Activated CD4-positive, alpha-beta T cell treated with anti-CD3 and anti-CD28 coated beads, Interleukin-2, amount 10 ng/mL, durations not matched to agents 7 days and 5 days (primary cell): ENCODE data around the gene TPSG1. TPM values are rescaled to one million over a fixed set of nuclear protein-coding genes. Genes with fewer than 3 reads are reported as not detected.
"Not testable (repeated sequence)": the region's sequence is repeated elsewhere in the genome, so short reads cannot be mapped to it uniquely, and the experiment has no call there.

Experiments
- CTCF ChIA-PET: fragments of 350-600 bp; sonication (Branson Sonifier 250); formaldehyde crosslinking; loops from one replicate; lab custom pipeline; 2021; ENCODE audit warnings: antibody characterized with exemption; lab: Charles Lee
- POLR2A ChIA-PET: fragments of 350-600 bp; sonication (Branson Sonifier 250); formaldehyde crosslinking; loops from one replicate; lab custom pipeline; 2021; ENCODE audit warnings: antibody characterized with exemption; lab: Charles Lee
- DNase-seq: peaks from one replicate; pipeline ENCODE4 v3.0.0-alpha.2; 2020
- H3K27ac Mint-ChIP-seq: one replicate; pipeline ENCODE4 v1.8.0; 2021; ENCODE audit warnings: mild to moderate bottlenecking, moderate library complexity, mixed read lengths
- H3K27me3 Mint-ChIP-seq: one replicate; pipeline ENCODE4 v1.8.0; 2021; ENCODE audit warnings: mixed read lengths
- H3K36me3 Mint-ChIP-seq: one replicate; pipeline ENCODE4 v1.8.0; 2021; ENCODE audit warnings: low read depth, mixed read lengths
- H3K4me1 Mint-ChIP-seq: one replicate; pipeline ENCODE4 v1.8.0; 2021; ENCODE audit warnings: mixed read lengths
- H3K4me3 Mint-ChIP-seq: one replicate; pipeline ENCODE4 v1.8.0; 2021; ENCODE audit warnings: mild to moderate bottlenecking, moderate library complexity, mixed read lengths
- H3K9me3 Mint-ChIP-seq: one replicate; pipeline ENCODE4 v1.8.0; 2021; ENCODE audit warnings: mixed read lengths
- total RNA-seq, 2 experiments: library from RNA; stranded (reverse); gene quantifications; one replicate each; pipeline ENCODE4 v1.2.3, GENCODE V29; 2021

TPSG1 gene
- total RNA-seq, 2 experiments from 2014 or later = not detected

GRCh38 chr16:1253701-1254364 is 28.8 kb upstream of the TPSG1 start:
- POLR2A ChIA-PET, H3K27me3 Mint-ChIP-seq, H3K4me3 Mint-ChIP-seq, H3K9me3 Mint-ChIP-seq, CTCF ChIA-PET, H3K27ac Mint-ChIP-seq, H3K36me3 Mint-ChIP-seq, DNase-seq, H3K4me1 Mint-ChIP-seq: not testable (repeated sequence)

GRCh38 chr16:1249031-1249755 is 24.1 kb upstream of the TPSG1 start:
- POLR2A ChIA-PET, H3K4me3 Mint-ChIP-seq, H3K36me3 Mint-ChIP-seq, DNase-seq, CTCF ChIA-PET, H3K27me3 Mint-ChIP-seq, H3K27ac Mint-ChIP-seq, H3K9me3 Mint-ChIP-seq, H3K4me1 Mint-ChIP-seq: not testable (repeated sequence)

GRCh38 chr16:1247903-1248537 is 23.0 kb upstream of the TPSG1 start:
- DNase-seq, H3K36me3 Mint-ChIP-seq, H3K9me3 Mint-ChIP-seq, H3K4me3 Mint-ChIP-seq, H3K27me3 Mint-ChIP-seq, POLR2A ChIA-PET, H3K27ac Mint-ChIP-seq, H3K4me1 Mint-ChIP-seq: not testable (repeated sequence)
- CTCF ChIA-PET = interaction anchor here (0.7 kb wide), 1 partner anchor 125 kb away, joined by 3 read pairs; no protein-coding TSS in a partner anchor

GRCh38 chr16:1245452-1246020 is 20.5 kb upstream of the TPSG1 start:
- DNase-seq = no peak
- Mint-ChIP-seq H3K36me3 (no peaks in the 10 kb centered on the region), H3K4me1 (peaks cover 10% of the 10 kb centered on the region), H3K4me3 (no peak overlapping the region), H3K27me3 (no peaks in the 10 kb centered on the region), H3K9me3 (no peaks in the 10 kb centered on the region), H3K27ac (no peak overlapping the region)
- CTCF ChIA-PET = interaction anchor here (1.0 kb wide), 1 partner anchor 59 kb away, joined by 3 read pairs; no protein-coding TSS in a partner anchor
- POLR2A ChIA-PET = no interaction called here

GRCh38 chr16:1244881-1245280 is 19.8 kb upstream of the TPSG1 start:
- H3K27ac Mint-ChIP-seq = no peak overlapping the region
- no peaks in the 10 kb centered on the region for H3K36me3 Mint-ChIP-seq
- DNase-seq = peak; percentile 47
- POLR2A ChIA-PET = no interaction called here
- H3K4me3 Mint-ChIP-seq = no peak overlapping the region
- no peaks in the 10 kb centered on the region for H3K27me3 Mint-ChIP-seq
- H3K4me1 Mint-ChIP-seq = peaks cover 10% of the 10 kb centered on the region
- H3K9me3 Mint-ChIP-seq = no peaks in the 10 kb centered on the region
- CTCF ChIA-PET = interaction anchor here (1.0 kb wide), 1 partner anchor 59 kb away, joined by 3 read pairs; no protein-coding TSS in a partner anchor

GRCh38 chr16:1243907-1244850 is 19.1 kb upstream of the TPSG1 start:
- H3K4me1 Mint-ChIP-seq, CTCF ChIA-PET, POLR2A ChIA-PET, H3K27ac Mint-ChIP-seq, H3K4me3 Mint-ChIP-seq, DNase-seq, H3K27me3 Mint-ChIP-seq, H3K9me3 Mint-ChIP-seq, H3K36me3 Mint-ChIP-seq: not testable (repeated sequence)

GRCh38 chr16:1243363-1243762 is 18.3 kb upstream of the TPSG1 start:
- not testable (repeated sequence) for H3K36me3 Mint-ChIP-seq

GRCh38 chr16:1241081-1241480 is 16.0 kb upstream of the TPSG1 start:
- H3K4me3 Mint-ChIP-seq, H3K27me3 Mint-ChIP-seq, DNase-seq, POLR2A ChIA-PET, CTCF ChIA-PET, H3K27ac Mint-ChIP-seq, H3K4me1 Mint-ChIP-seq, H3K36me3 Mint-ChIP-seq, H3K9me3 Mint-ChIP-seq: not testable (repeated sequence)

More at GRCh38 chr16:1243363-1243762, 18.3 kb upstream of the TPSG1 start:
- CTCF ChIA-PET, POLR2A ChIA-PET, H3K27ac Mint-ChIP-seq, H3K4me1 Mint-ChIP-seq, H3K9me3 Mint-ChIP-seq, DNase-seq, H3K4me3 Mint-ChIP-seq, H3K27me3 Mint-ChIP-seq: not testable (repeated sequence)

- H3K4me1 Mint-ChIP-seq, H3K36me3 Mint-ChIP-seq, H3K9me3 Mint-ChIP-seq, H3K27me3 Mint-ChIP-seq, CTCF ChIA-PET, POLR2A ChIA-PET, DNase-seq, H3K4me3 Mint-ChIP-seq, H3K27ac Mint-ChIP-seq: not testable (repeated sequence)
Observed at GRCh38 chr16:1240436-1240835, 15.4 kb upstream of the TPSG1 start, which contains the start of gene TPSAB1. Gene TPSAB1, plus strand, starts transcription at chr16:1240705. Its CDS starts 234 bp downstream, at chr16:1240939.

- H3K9me3 Mint-ChIP-seq, H3K4me1 Mint-ChIP-seq, H3K4me3 Mint-ChIP-seq, H3K36me3 Mint-ChIP-seq, H3K27ac Mint-ChIP-seq, POLR2A ChIA-PET, CTCF ChIA-PET, DNase-seq, H3K27me3 Mint-ChIP-seq: not testable (repeated sequence)
Observed at GRCh38 chr16:1239575-1239974, 14.5 kb upstream of the TPSG1 start.

- POLR2A ChIA-PET, DNase-seq, H3K4me3 Mint-ChIP-seq, H3K27me3 Mint-ChIP-seq, H3K9me3 Mint-ChIP-seq, H3K36me3 Mint-ChIP-seq, CTCF ChIA-PET, H3K4me1 Mint-ChIP-seq, H3K27ac Mint-ChIP-seq: not testable (repeated sequence)
Observed at GRCh38 chr16:1238909-1239308, 13.8 kb upstream of the TPSG1 start.

- no peaks in the 10 kb centered on the region for H3K27me3 Mint-ChIP-seq
- no peak overlapping the region for H3K27ac Mint-ChIP-seq
- no peaks in the 10 kb centered on the region for H3K9me3 Mint-ChIP-seq
- no peaks in the 10 kb centered on the region for H3K36me3 Mint-ChIP-seq
- H3K4me1 Mint-ChIP-seq = no peaks in the 10 kb centered on the region
- DNase-seq = no peak
- CTCF ChIA-PET = no interaction called here
- no peak overlapping the region for H3K4me3 Mint-ChIP-seq
- POLR2A ChIA-PET = no interaction called here
Observed at GRCh38 chr16:1237990-1238389, 12.9 kb upstream of the TPSG1 start.
